Activated CD4-positive, CD25-positive, alpha-beta regulatory T cell treated with anti-CD3 and anti-CD28 coated beads, Interleukin-2, amount 50 U/mL, for 24 hours (primary cell): ENCODE measurements around the gene PLXNA4.
A peak's percentile ranks its signal among the peaks of the same experiment; 100 is the strongest.

ENCODE experiments used
- ATAC-seq, 2 donors: fragments of 150-1000 bp; cut with Tn5 transposase; one replicate each; pipeline ENCODE4 v1.10.0; 2021; ENCODE audit warnings: mild to moderate bottlenecking in 1 of 2, moderate library complexity in 1 of 2

PLXNA4 gene

DNA sequence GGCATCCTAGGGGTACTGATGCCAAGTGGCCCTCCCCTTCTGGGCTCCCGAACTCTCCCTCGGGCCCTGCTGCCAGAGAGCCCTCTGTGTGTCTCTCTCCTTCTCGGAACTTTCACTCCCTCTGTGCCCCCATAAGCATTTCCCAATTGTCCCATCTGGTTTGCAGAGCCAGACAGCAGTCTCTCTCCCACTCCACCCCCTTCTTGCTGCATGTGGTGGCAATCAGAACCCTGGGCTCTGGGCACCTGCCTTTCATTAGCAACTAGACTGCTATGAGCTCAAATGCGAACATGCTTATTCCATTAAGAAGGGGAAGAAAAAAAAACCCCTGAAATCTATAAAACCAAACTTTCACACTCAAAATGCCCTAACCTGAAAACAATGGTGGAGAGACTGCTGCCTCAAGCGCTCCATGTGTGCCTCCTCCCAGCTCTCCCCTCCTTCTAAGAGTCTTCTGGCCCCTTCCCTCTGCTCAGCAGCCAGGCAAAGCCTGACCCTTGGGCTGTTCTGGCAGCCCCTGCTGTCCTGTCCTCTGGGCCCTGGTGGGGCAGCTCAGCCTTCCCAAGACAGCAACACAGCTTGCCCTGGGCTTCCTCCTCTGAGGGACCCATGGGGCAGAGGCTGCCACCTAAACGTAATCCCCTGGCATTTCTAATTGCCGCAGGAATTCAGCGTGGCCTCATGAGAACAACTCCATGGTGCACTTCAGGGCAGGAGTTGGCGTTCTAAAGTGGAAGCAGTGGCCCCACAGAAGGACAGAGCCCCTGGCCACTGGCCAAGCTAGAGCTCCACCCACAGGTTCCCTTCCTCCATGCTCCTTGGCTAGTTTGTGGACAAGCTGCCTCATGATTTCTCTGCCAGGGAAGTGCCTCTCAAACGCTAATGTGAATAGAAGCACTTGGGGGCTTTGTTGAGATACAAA is 415.4 kb downstream of the PLXNA4 start:
- peak in 1 of 2 donors; percentile 9 for ATAC-seq

DNA sequence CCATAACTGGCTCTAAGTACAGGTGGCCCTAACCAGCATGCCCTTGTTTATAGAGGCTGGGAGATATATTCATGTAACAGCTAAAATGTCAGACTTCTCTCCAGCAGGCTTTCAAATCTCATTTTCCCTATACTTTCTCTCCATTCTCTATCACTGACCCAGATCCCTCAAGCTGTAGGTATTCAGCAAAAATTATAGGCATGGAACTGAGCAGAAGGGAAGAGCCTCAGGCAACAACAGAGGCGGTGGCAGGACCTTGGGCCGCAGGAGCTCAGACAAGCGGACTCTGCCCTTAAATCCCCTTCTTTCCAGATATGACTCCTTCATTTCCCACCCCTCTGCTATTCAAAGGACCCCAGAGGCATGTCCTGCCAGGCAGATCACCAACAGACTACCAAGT is 417.4 kb downstream of the PLXNA4 start:
- no peak for ATAC-seq

DNA sequence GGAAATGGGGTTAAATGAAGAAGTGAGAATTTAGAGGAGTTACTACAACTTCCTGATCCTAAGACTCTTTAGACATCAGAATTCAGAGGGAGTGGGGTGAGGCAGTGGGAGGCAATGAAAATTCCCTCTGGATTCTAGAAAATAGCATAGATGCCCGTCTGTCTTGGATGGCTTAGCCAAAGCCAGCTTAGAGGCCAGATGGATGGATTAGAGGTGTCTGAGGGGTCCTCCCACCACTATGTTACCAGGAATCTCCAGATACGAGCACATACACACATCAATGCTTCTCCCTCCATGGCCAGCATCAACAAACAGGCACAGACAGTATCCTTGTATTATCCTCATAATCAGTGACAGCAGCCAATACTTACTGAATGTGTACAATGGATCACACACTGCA is 418.1 kb downstream of the PLXNA4 start:
- ATAC-seq, result no peak

DNA sequence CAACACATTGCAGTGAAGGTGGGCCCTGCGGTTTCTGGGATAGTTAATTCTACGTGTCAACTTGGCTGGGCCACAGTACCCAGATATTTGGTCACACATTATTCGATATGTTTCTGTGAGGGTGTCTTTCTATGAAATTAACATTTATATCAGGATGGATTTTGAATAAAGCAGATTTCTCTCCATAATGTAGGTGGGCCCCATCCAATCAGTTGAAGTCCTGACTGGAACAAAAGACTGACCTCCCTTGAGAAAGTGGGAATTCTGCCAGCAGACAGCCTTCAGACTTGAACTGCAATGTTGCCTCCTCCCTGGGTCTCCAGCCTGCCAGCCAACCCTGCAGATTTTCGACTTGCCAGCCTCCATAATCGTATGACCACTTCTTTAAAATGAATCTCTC is 420.6 kb downstream of the PLXNA4 start:
- ATAC-seq, result no peak

DNA sequence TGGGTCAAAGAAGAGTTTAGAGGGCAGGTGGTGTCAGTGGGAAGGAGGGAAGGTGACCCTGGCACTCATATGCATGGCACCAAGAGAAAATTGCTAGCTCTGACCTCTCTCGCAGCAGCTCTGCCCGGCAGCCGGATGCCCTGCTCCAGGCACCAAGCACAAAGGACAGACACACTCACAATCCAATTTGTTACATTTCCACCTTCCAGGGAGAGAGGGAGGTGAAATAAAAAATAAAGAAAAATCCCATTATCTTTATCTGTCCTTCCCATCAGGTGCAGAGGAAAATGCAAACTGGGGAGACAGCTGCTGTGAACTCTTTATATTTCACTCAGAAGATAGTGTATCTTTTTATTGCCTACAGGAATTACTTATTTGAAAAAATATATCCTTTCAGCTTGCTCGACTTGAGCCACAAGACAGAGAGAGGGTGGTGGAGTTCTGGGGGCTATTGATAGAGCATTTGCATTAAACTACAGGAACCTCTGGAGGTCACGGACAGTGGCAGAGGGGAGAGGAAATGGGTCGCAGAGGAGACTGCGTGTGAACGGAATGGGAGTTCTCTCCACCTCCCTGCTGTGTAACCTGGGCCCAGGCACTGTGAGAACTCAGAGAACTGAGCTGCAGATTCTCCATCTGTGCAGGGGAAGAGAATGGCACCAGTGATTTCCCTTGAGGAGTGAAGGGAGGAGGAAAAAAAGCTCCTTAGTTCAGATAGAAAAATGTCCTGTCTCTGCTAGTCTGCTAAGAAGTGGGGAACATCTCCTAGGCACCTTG is 421.4 kb downstream of the PLXNA4 start:
- no peak for ATAC-seq

DNA sequence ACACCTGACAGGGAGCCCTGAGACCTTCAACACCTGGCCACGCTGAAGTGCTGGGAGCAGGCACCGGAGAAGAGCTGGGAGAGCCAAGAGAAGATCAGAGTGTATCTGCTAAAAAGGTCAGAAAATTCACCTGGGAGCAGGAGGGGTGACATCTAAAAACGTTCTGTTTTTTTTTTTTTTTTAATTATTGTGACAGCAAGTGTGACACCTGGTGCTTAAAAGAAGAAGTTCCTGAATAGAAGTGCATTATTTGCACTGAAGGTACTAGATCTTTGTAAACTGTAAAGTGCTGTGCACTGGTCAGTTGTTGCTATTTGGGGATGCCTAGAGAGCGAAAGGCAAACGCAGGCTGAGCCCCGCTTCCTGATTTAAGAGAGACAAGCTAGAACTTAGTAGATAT is 422.0 kb downstream of the PLXNA4 start:
- ATAC-seq, result no peak

DNA sequence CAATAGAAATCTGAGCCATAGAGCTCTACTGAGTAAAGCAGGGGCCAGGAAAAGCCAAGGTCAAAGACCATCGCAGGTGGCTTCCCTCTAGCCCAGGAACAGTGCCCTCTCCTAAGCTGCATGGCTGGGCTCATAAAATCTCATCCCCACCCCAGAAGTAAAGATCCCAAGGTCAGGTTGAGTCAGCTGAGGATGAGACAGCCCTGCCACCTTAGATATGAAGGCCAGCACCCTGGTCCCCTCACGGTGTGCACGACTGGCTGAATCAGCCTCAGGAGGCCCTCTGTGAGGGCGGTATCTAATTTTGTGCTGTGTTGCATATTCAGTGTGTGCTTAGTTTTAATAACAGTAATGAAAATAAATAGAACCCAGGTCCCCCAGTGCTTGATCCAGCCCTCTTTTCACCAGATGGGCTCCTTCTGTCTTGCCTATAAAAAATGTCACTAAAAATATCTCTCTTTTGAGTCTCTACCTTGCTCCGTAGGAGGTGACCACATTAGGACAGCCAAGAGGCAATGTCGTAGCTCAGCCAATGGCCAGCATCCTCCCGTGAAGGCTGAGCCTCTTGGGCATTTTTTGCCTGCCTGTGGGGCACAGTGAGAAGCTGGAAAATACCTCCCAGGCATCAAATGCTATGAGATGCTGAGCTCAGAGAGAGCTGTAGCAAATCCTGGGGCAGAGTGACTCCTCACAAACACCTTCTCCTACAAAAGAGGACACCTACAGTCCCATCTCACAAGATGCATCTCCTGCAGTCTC is 424.0 kb downstream of the PLXNA4 start:
- no peak for ATAC-seq

DNA sequence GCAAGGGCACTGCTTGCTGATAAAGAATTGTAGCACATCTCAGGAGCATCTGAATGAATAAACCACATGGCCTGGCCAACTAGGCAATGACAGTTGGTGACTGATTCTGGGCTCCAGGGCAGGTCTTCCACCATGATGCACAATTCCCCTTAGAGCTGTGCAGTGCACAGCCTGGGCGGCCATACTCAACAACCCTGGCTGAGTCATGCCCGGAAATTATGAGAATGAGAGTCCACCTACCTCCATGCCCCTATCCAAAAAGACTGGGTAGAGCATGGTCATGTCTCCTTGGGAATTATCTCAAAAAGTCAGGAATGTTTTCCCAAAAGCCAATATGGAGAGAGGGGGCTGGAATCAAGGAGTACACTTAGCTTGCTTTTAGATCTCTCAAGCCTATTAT is 425.6 kb downstream of the PLXNA4 start:
- ATAC-seq, result no peak

DNA sequence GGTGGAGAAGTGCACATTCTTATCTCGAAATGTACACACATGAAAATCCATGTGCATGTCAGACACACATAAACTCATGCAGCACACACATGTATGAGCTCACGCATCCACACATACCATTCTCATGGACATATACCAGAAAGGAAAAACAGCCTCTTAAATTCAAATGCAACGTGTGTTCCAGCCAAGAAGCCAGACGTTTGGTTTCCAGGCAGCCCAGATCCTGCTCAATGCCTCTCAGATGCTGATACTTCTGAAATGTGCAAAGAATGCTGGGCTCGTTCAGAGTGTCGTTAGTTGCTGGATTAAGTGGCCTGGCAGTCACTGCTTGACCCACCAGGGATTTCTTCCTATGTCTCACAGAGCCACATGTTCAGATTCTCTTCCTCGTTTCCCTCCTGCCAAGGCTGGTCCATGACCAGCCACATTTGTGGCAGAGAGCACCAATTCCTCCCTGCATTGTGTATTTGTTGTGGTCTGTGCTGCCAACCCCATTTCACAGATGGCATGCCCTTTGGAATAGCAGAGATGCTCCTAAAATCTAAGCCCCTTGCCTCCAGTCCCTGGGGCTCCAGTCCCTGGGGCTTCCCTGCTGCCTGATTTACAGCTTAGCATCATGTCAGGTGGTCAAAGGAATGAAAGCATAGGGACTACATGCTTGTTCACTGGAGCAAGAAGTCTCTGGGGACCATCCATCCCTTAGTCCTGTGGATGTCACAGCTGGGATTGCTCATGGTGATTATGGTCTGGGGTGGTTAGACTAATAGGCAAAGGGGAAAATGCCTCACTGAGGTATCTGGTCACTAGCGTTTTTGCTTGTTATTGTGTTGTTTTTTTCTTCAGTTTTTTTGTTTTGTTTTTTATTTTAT is 426.6 kb downstream of the PLXNA4 start:
- no peak for ATAC-seq

DNA sequence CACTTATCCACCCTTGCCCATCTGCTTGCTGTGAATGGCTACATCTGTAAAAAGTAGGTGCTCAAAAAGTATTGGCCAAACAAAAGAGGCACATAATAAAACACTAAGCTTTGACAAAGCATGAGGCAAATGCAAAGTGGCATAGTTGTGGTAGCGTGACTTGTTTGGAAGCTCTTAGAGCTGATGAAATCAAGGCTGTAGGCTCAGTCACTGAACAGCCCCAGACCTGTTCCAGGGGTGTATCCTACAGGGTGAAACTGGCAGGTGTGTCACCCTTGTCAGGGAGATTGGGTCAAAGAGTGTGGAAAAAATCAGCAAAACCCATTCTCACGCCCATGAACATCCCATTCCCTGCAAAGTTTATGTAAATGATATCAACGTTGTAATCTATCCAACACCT is 427.4 kb downstream of the PLXNA4 start:
- ATAC-seq, result no peak

DNA sequence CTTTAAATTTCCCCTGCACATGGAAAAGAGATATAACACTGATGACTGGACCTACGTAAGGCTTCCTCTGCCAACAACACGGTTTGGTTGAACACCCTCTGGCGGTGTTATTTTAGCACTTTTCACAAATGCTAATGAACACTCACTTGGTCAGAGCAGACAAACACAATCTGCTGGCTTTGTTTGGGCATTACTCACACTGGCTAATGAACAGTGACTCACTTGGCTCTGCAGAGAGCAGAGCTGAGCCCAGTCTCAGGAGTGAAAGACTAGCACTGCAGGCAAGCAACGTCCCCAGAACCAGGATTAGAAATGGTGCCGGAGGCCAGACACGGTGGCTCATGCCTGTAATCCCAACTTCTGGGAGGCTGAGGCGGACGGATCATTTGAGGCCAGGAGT is 430.8 kb downstream of the PLXNA4 start:
- ATAC-seq, result no peak

DNA sequence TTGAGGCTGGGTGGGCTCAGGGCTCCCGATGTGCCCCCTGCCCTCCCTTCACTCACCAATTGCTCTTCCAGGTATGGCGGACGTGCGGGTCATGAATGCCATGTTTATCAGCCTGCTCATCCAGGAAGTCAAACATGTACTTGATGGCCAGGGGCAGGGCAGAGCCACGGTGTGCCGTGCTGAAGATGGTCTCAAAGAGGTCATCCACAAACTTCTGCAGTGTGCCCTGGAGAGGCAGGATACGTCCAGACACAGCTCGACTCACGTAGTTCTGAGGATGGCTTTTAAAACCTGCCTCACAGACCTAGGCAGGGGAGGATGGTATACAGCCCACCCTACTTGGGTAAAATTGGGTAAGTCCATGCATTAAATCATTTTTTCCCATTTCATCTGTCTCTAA is 431.2 kb downstream of the PLXNA4 start:
- no peak for ATAC-seq

DNA sequence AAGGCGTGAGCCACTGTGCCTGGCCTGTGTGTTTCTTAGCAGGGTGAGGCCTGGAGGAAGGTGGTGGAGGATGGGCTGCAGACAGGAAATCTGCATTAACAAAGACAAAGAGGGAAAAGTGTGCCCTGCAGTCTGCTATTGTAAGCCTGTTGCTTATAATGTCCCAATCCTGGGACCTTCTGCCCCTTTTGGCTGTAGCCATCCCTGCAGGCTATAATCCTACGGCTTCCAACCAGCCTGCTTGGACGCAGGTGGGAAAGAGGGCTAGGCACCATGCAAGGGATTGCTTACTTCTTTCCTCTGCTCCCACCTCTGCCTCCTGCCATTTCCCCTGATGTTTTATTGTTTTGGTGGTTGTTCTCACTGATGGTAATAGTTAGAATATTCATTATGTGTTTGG is 434.3 kb downstream of the PLXNA4 start:
- ATAC-seq, result no peak

DNA sequence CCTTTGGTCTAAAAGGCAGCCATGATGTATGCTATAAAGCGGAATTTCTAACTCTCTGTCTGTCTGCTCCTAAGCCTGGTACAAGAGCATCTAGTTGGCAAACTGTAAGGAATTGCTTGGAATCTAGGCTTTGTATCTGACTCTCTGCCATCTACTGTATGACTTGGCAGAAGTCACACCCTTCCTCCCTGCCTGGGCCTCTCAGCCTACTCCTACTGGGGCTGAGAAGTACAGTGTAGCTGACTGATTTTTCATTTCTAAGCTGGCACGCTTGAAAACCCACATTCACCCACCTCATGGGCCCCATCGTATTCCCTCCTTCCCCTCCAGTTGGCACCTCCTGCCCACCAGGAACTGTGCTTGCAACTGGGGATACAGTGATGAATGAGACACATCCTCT is 435.2 kb downstream of the PLXNA4 start:
- no peak for ATAC-seq

DNA sequence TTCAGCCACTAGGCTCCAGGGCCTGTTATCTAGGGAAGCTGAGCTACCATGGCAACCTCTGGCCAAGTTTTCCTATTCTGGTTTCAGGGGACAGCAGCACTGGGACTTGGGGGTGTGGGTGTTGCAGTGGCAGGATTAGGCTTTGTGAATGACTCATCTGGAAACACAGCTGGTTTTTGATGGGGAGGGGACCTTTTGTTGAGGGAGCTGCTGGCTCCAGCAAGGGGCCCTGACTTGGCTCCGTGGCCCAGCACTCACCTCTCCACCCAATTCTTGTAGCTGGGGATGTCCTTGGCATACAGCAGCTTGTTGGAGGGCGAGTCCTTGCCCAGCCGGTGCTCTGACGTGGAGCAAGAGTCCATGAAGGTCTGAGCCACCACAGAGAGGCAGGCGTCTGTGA is 435.9 kb downstream of the PLXNA4 start:
- no peak for ATAC-seq

DNA sequence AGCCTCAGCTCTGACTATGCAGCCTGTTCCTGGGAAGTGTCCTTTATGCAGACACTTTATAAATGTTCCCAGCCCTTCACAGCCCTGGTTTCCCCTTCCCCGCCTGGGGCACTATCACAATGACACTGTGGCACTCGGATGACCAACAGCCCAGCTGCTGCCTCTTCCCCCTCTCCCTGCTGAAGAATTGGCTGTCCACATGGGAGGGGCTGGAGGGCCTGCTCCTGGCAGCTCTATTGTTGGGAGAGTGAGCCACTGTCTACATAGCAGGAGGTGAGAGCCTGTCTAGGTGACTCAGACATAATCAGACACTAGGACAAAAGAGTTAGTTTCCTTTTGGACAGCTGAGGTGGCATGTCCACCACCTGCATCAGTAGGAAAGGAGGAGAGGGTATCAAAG is 437.5 kb downstream of the PLXNA4 start:
- no peak for ATAC-seq

DNA sequence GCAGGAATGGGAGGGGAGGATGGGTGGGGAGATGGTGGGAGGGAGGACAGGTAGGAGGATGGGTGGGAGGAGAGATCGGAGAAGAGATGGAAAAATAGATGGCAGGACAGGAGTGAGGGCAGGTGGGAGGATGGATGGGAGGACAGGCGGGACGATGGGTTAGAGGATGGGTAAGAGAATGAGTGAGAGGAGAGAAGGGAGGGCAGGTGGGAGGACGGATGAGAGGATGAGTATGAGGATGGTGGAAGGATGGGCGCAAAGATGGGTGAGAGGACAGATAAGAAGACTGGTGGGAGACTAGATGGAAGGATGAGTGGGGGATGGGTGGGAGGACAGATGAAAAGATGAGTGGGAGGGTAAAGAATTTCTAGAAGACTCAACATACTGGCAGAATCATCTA is 438.6 kb downstream of the PLXNA4 start:
- no peak for ATAC-seq

DNA sequence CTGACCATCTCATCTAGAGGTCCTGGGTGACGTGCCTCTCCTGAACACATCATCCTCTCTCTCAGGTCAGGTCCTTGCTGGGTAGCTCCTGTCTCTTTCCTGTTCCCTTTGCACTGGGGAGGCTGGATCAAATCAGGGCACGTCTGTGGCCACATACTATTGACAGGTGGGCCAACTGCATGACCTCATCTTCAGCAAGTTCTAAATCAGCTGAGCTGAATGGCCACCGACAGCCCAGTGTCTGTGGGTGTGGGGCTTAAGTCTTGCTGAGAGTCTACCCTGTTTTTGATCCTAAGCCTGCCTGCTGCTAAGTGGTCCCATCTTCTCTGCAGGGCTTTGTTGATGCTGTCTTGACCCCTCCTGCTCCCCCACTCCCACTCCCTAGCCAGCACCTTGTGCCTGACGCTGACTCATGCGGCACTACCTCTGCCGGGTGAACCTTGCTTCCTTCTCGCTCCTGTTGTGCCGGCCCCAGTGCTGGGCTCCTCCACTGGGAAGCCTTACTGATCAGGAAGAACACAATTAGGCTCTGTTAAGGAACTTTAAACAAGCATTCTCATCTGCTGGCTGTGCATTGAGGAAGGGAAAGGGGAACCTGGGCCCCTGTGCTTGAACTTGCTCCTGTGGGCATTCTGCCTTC is 440.4 kb downstream of the PLXNA4 start:
- ATAC-seq, result no peak

DNA sequence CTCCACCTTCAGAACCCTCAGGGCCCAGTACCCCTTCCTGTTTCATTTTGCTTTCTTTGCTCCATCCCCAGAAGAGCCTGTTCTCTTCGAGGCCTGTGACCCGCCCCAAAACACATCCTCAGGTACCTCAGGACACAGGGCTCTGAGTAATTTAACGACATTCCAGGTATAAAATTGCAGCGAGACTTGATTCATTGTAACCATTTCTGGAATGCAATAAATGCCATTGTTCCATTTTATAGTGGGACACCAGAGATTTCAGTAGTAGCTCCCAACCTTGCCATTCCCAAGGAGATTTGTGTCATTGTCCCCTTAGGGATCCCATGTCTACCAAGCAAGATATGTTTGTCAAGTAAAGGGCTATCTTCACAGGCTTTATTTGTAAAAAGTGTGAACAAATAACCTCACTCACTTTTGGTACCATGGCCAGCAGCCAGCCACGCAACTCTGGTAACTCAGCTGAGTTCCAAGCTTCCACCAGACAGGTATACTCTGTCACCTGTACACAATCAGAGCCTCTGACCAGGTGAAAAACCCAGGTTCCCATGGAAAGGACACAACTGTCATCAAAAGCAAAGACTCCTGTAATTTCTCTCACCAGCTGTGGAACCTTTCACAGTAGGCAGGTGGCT is 441.3 kb downstream of the PLXNA4 start:
- no peak for ATAC-seq

DNA sequence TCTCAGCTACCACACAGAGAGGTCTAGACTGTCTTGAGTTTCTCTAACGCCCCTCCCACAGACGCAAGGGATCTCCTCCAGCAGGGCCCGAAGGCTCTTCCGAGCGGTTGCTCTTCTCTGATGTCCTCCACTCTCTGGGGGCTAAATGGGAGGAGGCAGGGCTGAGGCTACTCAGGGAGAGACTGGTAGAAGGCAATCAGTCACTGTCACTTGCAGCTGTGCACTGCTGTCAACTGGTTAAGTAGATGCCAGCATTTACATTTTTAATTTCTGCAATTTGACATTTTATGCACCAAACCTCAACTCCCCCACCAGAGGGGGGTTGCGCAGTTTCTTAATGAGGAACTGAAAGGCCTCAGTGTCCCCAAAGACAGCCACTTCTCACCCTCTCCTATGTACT is 442.8 kb downstream of the PLXNA4 start:
- no peak for ATAC-seq

DNA sequence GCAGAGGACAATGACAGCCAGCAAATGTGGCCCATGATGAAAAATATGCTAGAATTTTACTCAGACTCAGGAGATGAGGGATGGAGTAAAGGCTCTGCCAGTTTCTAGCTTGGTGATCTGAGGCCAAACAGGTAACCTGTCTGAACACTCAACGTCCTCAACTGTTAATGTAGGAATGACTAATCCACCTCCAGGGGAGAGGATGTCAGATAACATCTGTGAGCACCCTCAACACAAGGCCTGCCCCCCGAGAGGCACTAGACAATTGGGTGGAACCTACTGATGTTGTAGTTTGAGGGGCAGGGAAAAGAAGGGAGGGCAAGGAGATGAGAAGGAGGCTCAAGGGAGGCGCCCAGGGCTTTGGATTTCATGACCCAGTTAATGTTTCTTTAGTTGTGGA is 445.1 kb downstream of the PLXNA4 start:
- ATAC-seq, result no peak
